SU-DHL-6 (cell line): ENCODE results near the gene ASB3.
"Not testable (repeated sequence)": the region's sequence is repeated elsewhere in the genome, so short reads cannot be mapped to it uniquely, and the experiment has no call there.

Source experiments
- H2AFZ ChIP-seq: fragments of 200-600 bp; sonication (generic); 2 replicates; pipeline ENCODE4 v1.6.1; 2014; ENCODE audit warnings: low read depth, mild to moderate bottlenecking, moderate library complexity, mixed read lengths, antibody characterized with exemption, low read length; ENCODE audit not compliant: severe bottlenecking
- H3F3A ChIP-seq: fragments of 200-600 bp; shearing (Covaris generic); 2 replicates; pipeline ENCODE4 v1.6.0; 2016; ENCODE audit warnings: antibody characterized with exemption, mild to moderate bottlenecking; ENCODE audit not compliant: insufficient read depth
- H3K27ac ChIP-seq: fragments of 200-600 bp; sonication (generic); 2 replicates; pipeline ENCODE4 v1.5.1; 2016; ENCODE audit warnings: low read depth, mild to moderate bottlenecking, low read length, moderate library complexity, mixed read lengths
- H3K27me3 ChIP-seq: fragments of 200-600 bp; sonication (generic), shearing (Covaris generic); 2 replicates; pipeline ENCODE4 v1.6.0; 2014; ENCODE audit warnings: mild to moderate bottlenecking, low read length
- H3K36me3 ChIP-seq: fragments of 200-600 bp; sonication (generic); 2 replicates; pipeline ENCODE4 v1.6.1; 2014; ENCODE audit warnings: mild to moderate bottlenecking, low read length, mixed read lengths
- H3K4me2 ChIP-seq: fragments of 300-600, 200-600 bp; shearing (Covaris generic), sonication (generic); 2 replicates; pipeline ENCODE4 v1.6.0; 2014; ENCODE audit warnings: low read length, low read depth, mild to moderate bottlenecking; ENCODE audit not compliant: poor library complexity, severe bottlenecking
- H3K4me3 ChIP-seq: fragments of 200-600 bp; sonication (generic); 2 replicates; pipeline ENCODE4 v1.5.1; 2014; ENCODE audit warnings: antibody characterized with exemption, low read length, mild to moderate bottlenecking, mixed read lengths; ENCODE audit not compliant: insufficient read depth, poor library complexity, severe bottlenecking
- H3K79me2 ChIP-seq: fragments of 200-600 bp; sonication (generic); 2 replicates; pipeline ENCODE4 v1.6.1; 2014; ENCODE audit warnings: mild to moderate bottlenecking, low read length, moderate library complexity; ENCODE audit not compliant: insufficient read depth
- H3K9ac ChIP-seq: fragments of 200-600 bp; sonication (generic); 2 replicates; pipeline ENCODE4 v1.7.0; 2014; ENCODE audit warnings: mild to moderate bottlenecking, low read length
- H3K9me2 ChIP-seq: fragments of 200-600 bp; sonication (generic); replicated peaks from 2 replicates; pipeline ENCODE4 v1.6.1; 2014; ENCODE audit warnings: low read length; ENCODE audit not compliant: insufficient read depth
- H3K9me3 ChIP-seq: fragments of 200-600 bp; sonication (generic); 2 replicates; pipeline ENCODE4 v1.6.1; 2014; ENCODE audit warnings: low read length, mixed read lengths; ENCODE audit not compliant: insufficient read depth
- H4K20me1 ChIP-seq: fragments of 200-600 bp; sonication (generic); 2 replicates; pipeline ENCODE4 v1.6.1; 2014; ENCODE audit warnings: low read depth, mild to moderate bottlenecking, antibody characterized with exemption, low read length, moderate library complexity, mixed read lengths
- EZH2phosphoT487 ChIP-seq: fragments of 200-600 bp; sonication (generic), shearing (Covaris generic); conservative IDR thresholded peaks from 2 replicates; pipeline ENCODE4 v1.6.1; 2018; ENCODE audit warnings: mild to moderate bottlenecking, antibody characterized with exemption, low read length, moderate library complexity, mixed read lengths
- TF ChIP-seq, protein P1 (sequence below): fragments of 200-600 bp; sonication (generic); IDR thresholded peaks from one replicate; pipeline ENCODE4 v1.5.1; 2017; ENCODE audit warnings: antibody characterized with exemption, mild to moderate bottlenecking, low read length, moderate library complexity; ENCODE audit not compliant: insufficient read depth, poor library complexity, severe bottlenecking

The ASB3 gene

GRCh38 chr2:53826030-53826410 lies 39.3 kb upstream of the ASB3 start:
- no peak overlapping the region for H3K4me2 ChIP-seq
- H3K27me3 ChIP-seq = no peaks in the 10 kb centered on the region
- H3K4me3 ChIP-seq = no peak overlapping the region
- H3K36me3 ChIP-seq = no peaks in the 10 kb centered on the region
- no peaks in the 10 kb centered on the region for H3F3A ChIP-seq
- no peak overlapping the region for H3K9ac ChIP-seq
- no peak overlapping the region for H2AFZ ChIP-seq
- TF ChIP-seq EZH2phosphoT487 = no peak
- TF ChIP-seq, protein P1, sequence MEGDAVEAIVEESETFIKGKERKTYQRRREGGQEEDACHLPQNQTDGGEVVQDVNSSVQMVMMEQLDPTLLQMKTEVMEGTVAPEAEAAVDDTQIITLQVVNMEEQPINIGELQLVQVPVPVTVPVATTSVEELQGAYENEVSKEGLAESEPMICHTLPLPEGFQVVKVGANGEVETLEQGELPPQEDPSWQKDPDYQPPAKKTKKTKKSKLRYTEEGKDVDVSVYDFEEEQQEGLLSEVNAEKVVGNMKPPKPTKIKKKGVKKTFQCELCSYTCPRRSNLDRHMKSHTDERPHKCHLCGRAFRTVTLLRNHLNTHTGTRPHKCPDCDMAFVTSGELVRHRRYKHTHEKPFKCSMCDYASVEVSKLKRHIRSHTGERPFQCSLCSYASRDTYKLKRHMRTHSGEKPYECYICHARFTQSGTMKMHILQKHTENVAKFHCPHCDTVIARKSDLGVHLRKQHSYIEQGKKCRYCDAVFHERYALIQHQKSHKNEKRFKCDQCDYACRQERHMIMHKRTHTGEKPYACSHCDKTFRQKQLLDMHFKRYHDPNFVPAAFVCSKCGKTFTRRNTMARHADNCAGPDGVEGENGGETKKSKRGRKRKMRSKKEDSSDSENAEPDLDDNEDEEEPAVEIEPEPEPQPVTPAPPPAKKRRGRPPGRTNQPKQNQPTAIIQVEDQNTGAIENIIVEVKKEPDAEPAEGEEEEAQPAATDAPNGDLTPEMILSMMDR = no peak
- H3K9me2 ChIP-seq = no peaks in the 10 kb centered on the region
- H3K27ac ChIP-seq = no peak overlapping the region
- H3K79me2 ChIP-seq = no peaks in the 10 kb centered on the region
- no peaks in the 10 kb centered on the region for H4K20me1 ChIP-seq
- H3K9me3 ChIP-seq = no peaks in the 10 kb centered on the region

GRCh38 chr2:53823639-53824038 lies 36.9 kb upstream of the ASB3 start:
- not testable (repeated sequence) for H3K36me3 ChIP-seq

DNA sequence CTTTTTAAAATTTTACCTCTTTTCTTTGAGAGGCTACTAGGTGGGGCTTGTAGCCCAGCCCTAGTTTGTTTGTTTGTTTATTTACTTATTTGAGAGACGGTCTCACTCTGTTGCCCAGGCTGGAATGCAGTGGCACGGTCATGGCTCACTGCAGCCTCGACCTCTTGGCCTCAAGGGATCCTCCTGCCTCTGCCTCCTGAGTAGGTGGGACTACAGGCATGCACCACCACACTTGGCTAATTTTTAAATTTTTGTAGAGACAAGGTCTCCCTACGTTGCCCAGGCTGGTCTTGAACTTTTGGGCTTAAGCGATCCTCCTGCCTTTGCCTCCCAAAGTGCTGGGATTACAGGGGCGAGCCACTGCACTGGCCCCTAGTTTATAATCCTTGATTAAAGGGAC lies 35.1 kb upstream of the ASB3 start:
- H3K9me3 ChIP-seq = no peaks in the 10 kb centered on the region
- no peak overlapping the region for H2AFZ ChIP-seq
- H3K79me2 ChIP-seq = no peaks in the 10 kb centered on the region
- H3K27me3 ChIP-seq = no peaks in the 10 kb centered on the region
- H3K27ac ChIP-seq = no peak overlapping the region
- no peak for TF ChIP-seq EZH2phosphoT487
- TF ChIP-seq, protein P1 = no peak
- H4K20me1 ChIP-seq = no peaks in the 10 kb centered on the region
- no peaks in the 10 kb centered on the region for H3F3A ChIP-seq
- H3K9ac ChIP-seq = no peak overlapping the region
- no peak overlapping the region for H3K4me2 ChIP-seq
- H3K36me3 ChIP-seq = peaks cover 8% of the 10 kb centered on the region; the same call in 1 of the 2 replicates
- no peak overlapping the region for H3K4me3 ChIP-seq
- H3K9me2 ChIP-seq = no peaks in the 10 kb centered on the region

More at GRCh38 chr2:53823639-53824038, 36.9 kb upstream of the ASB3 start:
- H2AFZ ChIP-seq, H3F3A ChIP-seq, H3K4me2 ChIP-seq, H3K27ac ChIP-seq, H3K9me3 ChIP-seq, H3K27me3 ChIP-seq, H3K4me3 ChIP-seq, H3K79me2 ChIP-seq, H4K20me1 ChIP-seq, H3K9me2 ChIP-seq, H3K9ac ChIP-seq: not testable (repeated sequence)

DNA sequence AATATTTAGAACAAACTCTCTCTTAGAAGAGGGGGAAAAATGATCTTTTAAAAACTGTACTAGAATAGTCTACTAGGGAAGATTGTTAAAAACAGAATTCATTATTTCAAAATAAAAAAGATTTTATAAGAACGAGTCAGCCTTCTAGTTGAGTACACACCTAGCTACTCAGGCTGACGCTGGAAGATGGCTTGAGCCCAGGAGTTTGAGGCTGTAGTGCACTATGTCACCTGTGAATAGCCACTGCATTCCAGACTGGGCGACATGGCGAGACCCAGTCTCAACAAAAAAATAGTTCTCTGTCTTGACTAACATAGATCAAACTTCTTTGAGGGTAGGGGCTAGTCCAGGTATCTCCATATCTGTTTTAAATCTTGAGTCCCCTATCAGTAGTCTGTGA lies 34.0 kb upstream of the ASB3 start:
- H3K4me2 ChIP-seq = no peak overlapping the region
- TF ChIP-seq EZH2phosphoT487 = no peak
- TF ChIP-seq, protein P1 = no peak

More for the DNA sequence above, 34.0 kb upstream of the ASB3 start:
- H3K36me3 ChIP-seq = peaks cover 8% of the 10 kb centered on the region; the same call in 1 of the 2 replicates
- H2AFZ ChIP-seq = no peak overlapping the region
- H3K9ac ChIP-seq = no peak overlapping the region
- no peaks in the 10 kb centered on the region for H3K9me2 ChIP-seq
- no peaks in the 10 kb centered on the region for H3K9me3 ChIP-seq
- H3F3A ChIP-seq = no peaks in the 10 kb centered on the region
- H4K20me1 ChIP-seq = no peaks in the 10 kb centered on the region
- no peak overlapping the region for H3K27ac ChIP-seq
- H3K4me3 ChIP-seq = no peak overlapping the region
- no peaks in the 10 kb centered on the region for H3K27me3 ChIP-seq
- H3K79me2 ChIP-seq = no peaks in the 10 kb centered on the region
